Endothelial cell of umbilical vein (primary cell): ENCODE results near the gene CFL1. TPM values are rescaled to one million over a fixed set of nuclear protein-coding genes. Genes with fewer than 3 reads are reported as not detected.

ENCODE experiments used
- BruUV-seq: library from RNA; stranded (reverse); fragments of 400-500 nt; replicated peaks from 2 replicates; lab custom pipeline; 2021; lab: Mats Ljungman, UMichigan
- CTCF ChIA-PET: fragments of 300-600, 350-600 bp; sonication (Branson Sonifier 250); formaldehyde crosslinking; loops from one replicate; lab custom pipeline; 2021; ENCODE audit warnings: antibody characterized with exemption, inconsistent platforms; lab: Charles Lee
- POLR2A ChIA-PET: fragments of 300-600, 350-600 bp; sonication (Branson Sonifier 250); formaldehyde crosslinking; loops from one replicate; lab custom pipeline; 2021; ENCODE audit warnings: antibody characterized with exemption, inconsistent platforms; lab: Charles Lee
- DNase-seq: peaks from one replicate; pipeline ENCODE4 v3.0.0-alpha.2; 2011; ENCODE audit warnings: low read depth, low spot score
- FAIRE-seq: peaks from 2 replicates; lab custom pipeline; 2011; peaks lifted over from hg19 to GRCh38; lab: Jason Lieb, UNC
- H2AFZ ChIP-seq: 2 replicates; pipeline ENCODE4 v1.6.0; 2012; ENCODE audit warnings: low read depth, low read length, control low read depth, inconsistent platforms
- H3K27ac ChIP-seq: 2 replicates; pipeline ENCODE4 v1.5.1; 2011; ENCODE audit warnings: low read depth, mild to moderate bottlenecking, control low read depth, low read length, moderate library complexity; ENCODE audit not compliant: insufficient read depth
- H3K27me3 ChIP-seq, 2 experiments: 2 replicates each; pipeline versions ENCODE4 v1.6.0 to v1.6.1; 2011; ENCODE audit warnings: low read length in 2 of 2, mixed read lengths in 1 of 2; ENCODE audit not compliant: control insufficient read depth in 2 of 2, insufficient read depth in 2 of 2
- H3K36me3 ChIP-seq, 2 experiments: 2 replicates in 1 of 2; 3 replicates in 1 of 2; pipeline ENCODE4 v1.5.1; 2011; ENCODE audit warnings: low read length in 2 of 2, mild to moderate bottlenecking in 1 of 2, moderate library complexity in 1 of 2; ENCODE audit not compliant: control insufficient read depth in 2 of 2, insufficient read depth in 2 of 2; ENCODE audit errors: extremely low read depth in 1 of 2
- H3K4me1 ChIP-seq: 3 replicates; pipeline ENCODE4 v1.5.1; 2011; ENCODE audit warnings: mild to moderate bottlenecking, low read length; ENCODE audit not compliant: control insufficient read depth, insufficient read depth; ENCODE audit errors: extremely low read depth
- H3K4me2 ChIP-seq: 2 replicates; pipeline ENCODE4 v1.6.1; 2011; ENCODE audit warnings: low read length, control low read depth, mixed read lengths; ENCODE audit not compliant: insufficient read depth
- H3K4me3 ChIP-seq, 3 experiments: fragments of 200-600 bp in 1 of 3; sonication (generic), shearing (Covaris generic) in 1 of 3; replicated peaks in 1 of 3; 2 replicates each; pipeline ENCODE4 v1.5.1; 2011 to 2016; ENCODE audit warnings: control low read depth in 3 of 3, low read length in 3 of 3, mild to moderate bottlenecking in 2 of 3, inconsistent platforms in 1 of 3, low read depth in 1 of 3, moderate library complexity in 1 of 3; ENCODE audit not compliant: insufficient read depth in 1 of 3
- H3K79me2 ChIP-seq: 2 replicates; pipeline ENCODE4 v1.6.0; 2012; ENCODE audit warnings: low read length, inconsistent platforms; ENCODE audit not compliant: control insufficient read depth, insufficient read depth
- H3K9ac ChIP-seq: replicated peaks from 2 replicates; pipeline ENCODE3; 2011; ENCODE audit warnings: low read length, control low read depth; ENCODE audit not compliant: insufficient read depth; ENCODE audit errors: extremely low read depth
- H3K9me1 ChIP-seq: replicated peaks from 3 replicates; pipeline ENCODE4 v1.6.0; 2011; ENCODE audit warnings: mild to moderate bottlenecking, low read length; ENCODE audit not compliant: control insufficient read depth, insufficient read depth; ENCODE audit errors: extremely low read depth
- H3K9me3 ChIP-seq: replicated peaks from 2 replicates; pipeline ENCODE4 v1.5.1; 2012; ENCODE audit warnings: low read length, inconsistent platforms; ENCODE audit not compliant: control insufficient read depth, insufficient read depth
- H4K20me1 ChIP-seq: replicated peaks from 2 replicates; pipeline ENCODE3; 2011; ENCODE audit warnings: mild to moderate bottlenecking, low read length; ENCODE audit not compliant: control insufficient read depth, insufficient read depth; ENCODE audit errors: extremely low read depth
- EZH2 ChIP-seq: IDR thresholded peaks from 2 replicates; pipeline ENCODE4 v1.6.1; 2012; ENCODE audit warnings: borderline replicate concordance, low read depth, mild to moderate bottlenecking, moderate library complexity, low read length, inconsistent platforms; ENCODE audit not compliant: severe bottlenecking
- FOS ChIP-seq: IDR thresholded peaks from 2 replicates; pipeline ENCODE4 v1.6.1; 2011; ENCODE audit warnings: mild to moderate bottlenecking, low read length, moderate library complexity, borderline replicate concordance; ENCODE audit not compliant: insufficient read depth
- GATA2 ChIP-seq: IDR thresholded peaks from 2 replicates; pipeline ENCODE4 v1.7.0; 2011; ENCODE audit warnings: low read depth, mild to moderate bottlenecking, moderate library complexity, mixed read lengths, low read length; ENCODE audit not compliant: insufficient read length, insufficient read depth
- JUN ChIP-seq: IDR thresholded peaks from 2 replicates; pipeline ENCODE4 v1.6.1; 2011; ENCODE audit warnings: borderline replicate concordance, low read depth; ENCODE audit not compliant: insufficient read length, insufficient read depth
- MYC ChIP-seq: IDR thresholded peaks from one replicate; pipeline ENCODE4 v1.6.1; 2011; ENCODE audit warnings: mild to moderate bottlenecking, low read depth, low read length
- POLR2A ChIP-seq: IDR thresholded peaks from 2 replicates; pipeline ENCODE4 v1.6.1; 2012; ENCODE audit warnings: low read depth, mild to moderate bottlenecking, control low read depth, low read length
- POLR2AphosphoS5 ChIP-seq: IDR thresholded peaks from 2 replicates; pipeline ENCODE4 v1.6.1; 2012; ENCODE audit warnings: low read depth, mild to moderate bottlenecking, control low read depth, low read length, moderate library complexity; ENCODE audit not compliant: insufficient read depth
- dilution Hi-C: fragments of 300-500 bp; cut with MboI; formaldehyde crosslinking; loops from one replicate; pipeline ENCODE4 v1.15.0; 2019; ENCODE audit warnings: low sequenced_read_pairs; ENCODE audit not compliant: extremely low pct_ligation_motif_present
- intact Hi-C: fragments of 100-400 bp; cut with micrococcal nuclease; formaldehyde crosslinking; loops from one replicate; pipeline ENCODE4 v1.10.0; 2022
- polyA plus RNA-seq, 4 experiments: library from polyadenylated mRNA; depleted of rRNA in 3 of 4; stranded (reverse) in 3 of 4; unstranded in 1 of 4; fragments of >200 nt; gene quantifications; 2 replicates each; pipeline versions ENCODE4 v1.2.1 to v1.2.3, GENCODE V29; 2011 to 2012; ENCODE audit warnings: missing spikeins in 1 of 4
- total RNA-seq: library from RNA; stranded (reverse); gene quantifications from 2 replicates; pipeline ENCODE4 v1.2.3, GENCODE V29; 2021
- TF ChIP-seq, protein P1 (sequence below): IDR thresholded peaks from 2 replicates; pipeline ENCODE4 v1.6.1; 2011; ENCODE audit not compliant: insufficient read depth, insufficient read length
- TF ChIP-seq, protein P2 (sequence below), 2 donors: IDR thresholded peaks; 1 replicate in 1 of 2; 2 replicates in 1 of 2; pipeline ENCODE4 v1.5.1; 2011; ENCODE audit warnings: low read length in 2 of 2, mild to moderate bottlenecking in 2 of 2, moderate library complexity in 2 of 2, control low read depth in 1 of 2, inconsistent platforms in 1 of 2, low read depth in 1 of 2; ENCODE audit not compliant: insufficient read depth in 1 of 2; ENCODE audit errors: extremely low read depth in 1 of 2

Gene CFL1
- total and polyA plus RNA-seq, 2 donors (not counting 3 experiments of a cell fraction or from before 2014, with no cell fraction given), result 1,844 to 2,403 TPM

DNA sequence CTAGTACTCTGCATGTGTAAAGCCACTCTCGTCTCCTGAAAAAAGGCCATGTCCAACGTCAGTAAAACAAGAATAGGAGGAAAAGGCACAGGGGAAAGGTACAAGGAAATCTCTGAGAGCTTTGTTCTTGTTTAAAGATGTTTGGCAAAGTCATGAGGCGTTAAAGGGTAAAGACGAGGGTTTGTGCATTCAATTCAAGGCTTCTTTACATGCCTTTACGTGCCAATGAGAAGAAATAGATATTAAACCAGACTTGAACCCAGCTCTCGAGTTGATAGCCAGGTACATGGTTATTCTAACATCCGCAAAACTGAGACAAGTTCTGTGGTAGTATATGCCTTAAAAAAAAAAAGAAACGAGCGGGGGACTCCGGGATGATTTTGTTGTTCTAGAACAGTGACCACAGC is 704 bp upstream of the CFL1 start:
- Histone ChIP-seq H3K9me1 (no peaks in the 10 kb centered on the region), H3K9ac (peak overlapping the region; percentile 64), H3K9me3 (no peaks in the 10 kb centered on the region), H4K20me1 (peaks cover 9% of the 10 kb centered on the region), H3K79me2 (peaks cover 73% of the 10 kb centered on the region), H3K36me3 (peaks cover 32 to 33% of the 10 kb centered on the region in 2 experiments), H3K27ac (peak overlapping the region; percentile 77), H3K4me2 (peak overlapping the region; percentile 78), H3K27me3 (no peaks in the 10 kb centered on the region), H3K4me1 (peaks cover 41% of the 10 kb centered on the region), H2AFZ (peak overlapping the region; percentile 52), H3K4me3 (peak overlapping the region; percentile 21 to 63 (median 43))
- dilution Hi-C loops (no loop called here), intact Hi-C loops (loop anchor here (1.0 to 2.0 kb wide), 4 partner anchors 78 to 206 kb away; partner anchors contain the start of genes AP5B1, BANF1, EIF1AD and SART1)
- FAIRE-seq (no peak), DNase-seq (no peak)
- ChIA-PET POLR2A (interaction anchor here (0.6 to 5.4 kb wide), 8 partner anchors 9 to 205 kb away, joined by 3 to 67 read pairs (median 4); partner anchors contain the start of genes CCDC85B and FIBP), CTCF (interaction anchor here (0.9 to 4.8 kb wide), 7 partner anchors 13 to 78 kb away, joined by 3 to 73 read pairs (median 12); partner anchors contain the start of genes AP5B1, CCDC85B, EFEMP2 and FIBP)
- TF ChIP-seq, protein P1, sequence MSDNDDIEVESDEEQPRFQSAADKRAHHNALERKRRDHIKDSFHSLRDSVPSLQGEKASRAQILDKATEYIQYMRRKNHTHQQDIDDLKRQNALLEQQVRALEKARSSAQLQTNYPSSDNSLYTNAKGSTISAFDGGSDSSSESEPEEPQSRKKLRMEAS, result no peak
- no peak for TF ChIP-seq POLR2A
- TF ChIP-seq POLR2AphosphoS5, result no peak
- TF ChIP-seq EZH2, result no peak
- TF ChIP-seq, protein P2, sequence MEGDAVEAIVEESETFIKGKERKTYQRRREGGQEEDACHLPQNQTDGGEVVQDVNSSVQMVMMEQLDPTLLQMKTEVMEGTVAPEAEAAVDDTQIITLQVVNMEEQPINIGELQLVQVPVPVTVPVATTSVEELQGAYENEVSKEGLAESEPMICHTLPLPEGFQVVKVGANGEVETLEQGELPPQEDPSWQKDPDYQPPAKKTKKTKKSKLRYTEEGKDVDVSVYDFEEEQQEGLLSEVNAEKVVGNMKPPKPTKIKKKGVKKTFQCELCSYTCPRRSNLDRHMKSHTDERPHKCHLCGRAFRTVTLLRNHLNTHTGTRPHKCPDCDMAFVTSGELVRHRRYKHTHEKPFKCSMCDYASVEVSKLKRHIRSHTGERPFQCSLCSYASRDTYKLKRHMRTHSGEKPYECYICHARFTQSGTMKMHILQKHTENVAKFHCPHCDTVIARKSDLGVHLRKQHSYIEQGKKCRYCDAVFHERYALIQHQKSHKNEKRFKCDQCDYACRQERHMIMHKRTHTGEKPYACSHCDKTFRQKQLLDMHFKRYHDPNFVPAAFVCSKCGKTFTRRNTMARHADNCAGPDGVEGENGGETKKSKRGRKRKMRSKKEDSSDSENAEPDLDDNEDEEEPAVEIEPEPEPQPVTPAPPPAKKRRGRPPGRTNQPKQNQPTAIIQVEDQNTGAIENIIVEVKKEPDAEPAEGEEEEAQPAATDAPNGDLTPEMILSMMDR (IDR thresholded peaks at IDR 0.05; ENCODE audit: extremely low read depth in 1 of 2, insufficient read depth in 1 of 2, low read depth in 1 of 2, low read length in 2 of 2), result no peak
- TF ChIP-seq FOS, result no peak
- TF ChIP-seq GATA2, result no peak
- no peak for TF ChIP-seq JUN
- TF ChIP-seq MYC, result no peak
- BruUV-seq, result TSS peak; percentile 29
